Small intestine (tissue), 7 donors: ENCODE measurements around the gene ATP8A2. TPM values are rescaled to one million over a fixed set of nuclear protein-coding genes. Genes with fewer than 3 reads are reported as not detected.

Experiments used
- DNase-seq, 2 donors: peaks; one replicate each; pipeline versions ENCODE4 v3.0.0 to v3.0.0-alpha.2; 2013
- FAIRE-seq: peaks from 2 replicates; lab custom pipeline; 2012; peaks lifted over from hg19 to GRCh38; lab: Jason Lieb, UNC
- H3K27ac ChIP-seq, 3 donors: one replicate each; pipeline ENCODE4 v1.5.1; 2013; ENCODE audit warnings: low read length in 2 of 3, mild to moderate bottlenecking in 2 of 3, control low read depth in 1 of 3, inconsistent platforms in 1 of 3, low read depth in 1 of 3, moderate library complexity in 1 of 3
- H3K27me3 ChIP-seq, 3 donors: one replicate each; pipeline ENCODE4 v1.6.1; 2013; ENCODE audit warnings: low read length in 3 of 3, inconsistent platforms in 1 of 3; ENCODE audit not compliant: control insufficient read depth in 3 of 3, insufficient read depth in 3 of 3
- H3K36me3 ChIP-seq, 3 donors: one replicate each; pipeline ENCODE4 v1.6.1; 2013; ENCODE audit warnings: low read length in 3 of 3, inconsistent platforms in 1 of 3, low read depth in 1 of 3, mild to moderate bottlenecking in 1 of 3, moderate library complexity in 1 of 3; ENCODE audit not compliant: control insufficient read depth in 3 of 3, insufficient read depth in 2 of 3
- H3K4me1 ChIP-seq, 3 donors: one replicate each; pipeline ENCODE4 v1.6.1; 2013; ENCODE audit warnings: low read length in 2 of 3, inconsistent platforms in 1 of 3, low read depth in 1 of 3, mild to moderate bottlenecking in 1 of 3, moderate library complexity in 1 of 3; ENCODE audit not compliant: control insufficient read depth in 3 of 3, insufficient read depth in 2 of 3
- H3K4me3 ChIP-seq, 3 donors: one replicate each; pipeline ENCODE4 v1.5.1; 2013; ENCODE audit warnings: low read length in 3 of 3, control low read depth in 1 of 3, inconsistent platforms in 1 of 3, low read depth in 1 of 3, mild to moderate bottlenecking in 1 of 3, moderate library complexity in 1 of 3
- H3K9me3 ChIP-seq, 2 donors: one replicate each; pipeline ENCODE4 v1.6.1; 2013; ENCODE audit warnings: low read depth in 1 of 2, low read length in 1 of 2; ENCODE audit not compliant: control insufficient read depth in 2 of 2, insufficient read depth in 1 of 2
- WGBS, 3 donors: extraction: QIAGEN DNeasy Blood & Tissue Kit; methylation state at CpG; one replicate each; pipeline ENCODE4 v1.1.7; 2013; 5-methylcytosine and 5-hydroxymethylcytosine counted together
- polyA plus RNA-seq, 4 donors: library from polyadenylated mRNA; stranded (reverse) in 3 of 4; unstranded in 1 of 4; fragments of 200-250 nt in 3 of 4; fragments of 120-200 nt in 1 of 4; gene quantifications; one replicate each; pipeline versions ENCODE4 v1.2.1 to v1.2.3, GENCODE V29; 2013
- donor health status: healthy with polysubstance abuse.
- donor health status: control.
- donor health status: control.
- donor health status: Bipolar disorder and iron deficiency.
- donor health status: healthy.

Gene ATP8A2
- polyA plus RNA-seq, 4 donors: 0.72 to 0.79 TPM; not detected in 2

DNA sequence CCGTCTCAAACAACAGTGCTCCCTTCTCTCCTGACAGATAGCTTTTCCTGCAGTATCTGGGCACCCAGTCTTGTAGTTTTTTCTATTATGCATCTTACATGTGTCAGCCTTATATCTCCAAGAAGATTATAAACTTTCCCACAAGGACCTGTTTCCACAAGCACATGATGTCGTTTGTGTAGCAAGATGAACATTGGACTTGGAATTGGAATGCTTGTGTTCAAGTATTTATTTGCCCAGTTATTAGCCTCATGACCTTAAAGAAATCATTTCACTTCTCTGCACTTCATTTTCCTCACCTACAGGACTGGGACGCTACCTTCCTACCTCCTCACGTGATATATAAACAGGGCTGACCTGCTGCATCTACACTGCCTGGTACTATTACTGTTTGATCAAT, 658.6 kb downstream of the ATP8A2 start:
- peaks cover 0 to 12% of the 10 kb centered on the region in 2 donors for H3K9me3 ChIP-seq
- H3K4me1 ChIP-seq: peaks cover 0 to 8% (median 0%) of the 10 kb centered on the region in 3 donors
- H3K36me3 ChIP-seq: no peaks in the 10 kb centered on the region
- H3K27me3 ChIP-seq: no peaks in the 10 kb centered on the region
- DNase-seq: peak in 1 of 2 donors; percentile 81
- 42 to 73% (median 51%) methylated on average over 4 of the region's 4 CpGs for WGBS, 3 donors
- peak overlapping the region in 1 of 3 donors; percentile 33 for H3K27ac ChIP-seq
- H3K4me3 ChIP-seq: no peak overlapping the region
- FAIRE-seq: no peak

DNA sequence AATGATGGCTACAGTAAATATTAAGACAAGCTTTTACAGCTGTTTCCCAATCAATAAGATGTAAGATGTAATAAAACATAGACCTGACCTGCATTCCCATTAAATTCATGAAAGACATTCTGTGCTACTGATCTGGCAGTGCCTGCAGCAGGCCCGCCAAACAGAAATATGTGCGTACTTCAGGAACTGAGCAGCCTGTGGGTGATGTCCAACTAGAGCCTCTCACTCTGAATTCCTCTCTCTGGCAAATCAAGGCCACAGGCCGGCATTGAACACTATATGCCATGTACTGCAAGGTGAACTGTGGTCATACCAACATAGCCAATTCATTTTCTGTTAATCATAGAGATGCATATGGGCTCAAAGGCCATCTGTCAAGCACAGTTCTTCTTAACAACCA, 662.2 kb downstream of the ATP8A2 start:
- no peaks in the 10 kb centered on the region for H3K36me3 ChIP-seq
- FAIRE-seq: no peak
- no peak for DNase-seq
- no peak overlapping the region for H3K27ac ChIP-seq
- H3K4me1 ChIP-seq: peaks cover 0 to 6% (median 0%) of the 10 kb centered on the region in 3 donors
- H3K4me3 ChIP-seq: no peak overlapping the region
- no peaks in the 10 kb centered on the region for H3K27me3 ChIP-seq
- peaks cover 0 to 12% of the 10 kb centered on the region in 2 donors for H3K9me3 ChIP-seq
- WGBS, 3 donors: 83 to 88% (median 87%) methylated on average over 3 of the region's 3 CpGs

DNA sequence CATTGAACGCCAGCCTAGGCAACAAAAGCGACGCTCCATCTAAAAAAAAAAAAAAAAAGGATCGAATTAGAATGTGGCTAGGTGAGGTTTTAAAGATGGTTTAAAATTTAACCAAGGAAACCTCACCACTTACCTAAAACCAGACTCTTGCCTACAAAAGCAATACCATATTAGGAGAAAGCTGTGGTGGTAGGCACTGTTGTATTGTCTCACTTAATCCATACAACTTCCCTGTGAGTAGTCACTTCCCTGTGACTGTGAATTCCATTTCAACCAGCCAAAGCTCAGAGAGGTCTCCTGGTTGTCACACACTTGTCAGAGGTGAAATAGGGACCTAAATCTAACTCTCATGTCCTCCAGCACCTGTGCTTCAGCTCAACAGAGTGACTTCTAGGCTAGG, 664.6 kb downstream of the ATP8A2 start:
- FAIRE-seq (no peak), DNase-seq (no peak)
- Histone ChIP-seq H3K4me3 (no peak overlapping the region), H3K36me3 (no peaks in the 10 kb centered on the region), H3K27me3 (peaks cover 0 to 2% (median 0%) of the 10 kb centered on the region in 3 donors), H3K9me3 (peaks cover 0 to 4% of the 10 kb centered on the region in 2 donors), H3K4me1 (no peaks in the 10 kb centered on the region), H3K27ac (no peak overlapping the region)
- WGBS, 3 donors: 66 to 77% (median 67%) methylated on average over 4 of the region's 4 CpGs

DNA sequence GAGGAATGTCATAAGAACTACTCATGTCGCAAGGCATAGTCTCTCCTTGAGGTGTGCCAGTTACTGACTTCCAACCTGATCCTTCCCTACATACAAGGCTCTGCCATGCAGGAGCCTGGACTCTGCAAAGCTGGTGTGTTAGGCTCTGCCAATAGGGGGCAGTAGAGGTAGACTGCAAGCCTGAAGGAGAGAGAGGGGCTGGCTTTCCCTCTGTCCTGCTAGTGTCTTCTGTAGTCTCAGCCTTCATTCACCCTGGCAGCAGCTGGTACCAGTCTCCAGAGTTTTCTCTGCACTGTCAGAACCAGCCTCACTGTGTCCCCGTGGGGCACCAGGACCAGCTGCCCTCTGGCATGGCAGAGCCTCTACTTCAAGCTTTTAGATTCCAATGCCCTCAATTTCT, 665.5 kb downstream of the ATP8A2 start:
- DNase-seq: peak in 1 of 2 donors; percentile 30
- Histone ChIP-seq H3K4me3 (no peak overlapping the region), H3K9me3 (no peaks in the 10 kb centered on the region), H3K27me3 (peaks cover 0 to 2% (median 0%) of the 10 kb centered on the region in 3 donors), H3K4me1 (no peaks in the 10 kb centered on the region), H3K36me3 (no peaks in the 10 kb centered on the region), H3K27ac (no peak overlapping the region)
- no peak for FAIRE-seq
- WGBS, 3 donors: 33 to 47% (median 43%) methylated on average over 2 of the region's 2 CpGs

DNA sequence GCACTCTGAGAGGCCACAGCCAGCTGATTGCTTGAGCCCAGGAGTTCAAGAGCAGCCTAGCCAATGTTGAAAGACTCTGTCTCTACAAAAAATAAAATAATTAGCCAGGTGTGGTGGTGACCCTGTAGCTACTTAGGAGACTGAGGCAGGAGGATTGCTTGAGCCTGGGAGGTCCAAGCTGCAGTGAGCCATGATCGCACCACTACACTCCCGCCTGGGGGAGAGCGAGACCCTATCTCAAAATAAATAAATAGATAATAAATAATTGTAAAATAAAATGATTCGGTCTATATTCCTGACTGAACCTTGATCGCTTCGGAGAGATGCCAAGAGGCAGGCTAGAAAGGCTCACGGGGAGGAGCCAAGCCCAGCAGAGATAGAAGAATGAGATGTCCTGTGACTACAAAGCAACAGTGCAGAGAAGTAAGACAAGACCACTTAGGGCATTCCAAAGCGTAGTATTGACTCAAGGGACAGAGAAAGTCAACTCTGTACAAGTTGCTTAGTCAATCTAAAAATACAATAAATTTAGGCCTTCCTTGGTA, 667.2 kb downstream of the ATP8A2 start:
- Histone ChIP-seq H3K27ac (no peak overlapping the region), H3K9me3 (no peaks in the 10 kb centered on the region), H3K4me3 (no peak overlapping the region), H3K4me1 (no peaks in the 10 kb centered on the region), H3K27me3 (peaks cover 0 to 2% (median 0%) of the 10 kb centered on the region in 3 donors), H3K36me3 (no peaks in the 10 kb centered on the region)
- 66 to 87% (median 72%) methylated on average over 8 of the region's 8 CpGs for WGBS, 3 donors
- FAIRE-seq: no peak
- no peak for DNase-seq

DNA sequence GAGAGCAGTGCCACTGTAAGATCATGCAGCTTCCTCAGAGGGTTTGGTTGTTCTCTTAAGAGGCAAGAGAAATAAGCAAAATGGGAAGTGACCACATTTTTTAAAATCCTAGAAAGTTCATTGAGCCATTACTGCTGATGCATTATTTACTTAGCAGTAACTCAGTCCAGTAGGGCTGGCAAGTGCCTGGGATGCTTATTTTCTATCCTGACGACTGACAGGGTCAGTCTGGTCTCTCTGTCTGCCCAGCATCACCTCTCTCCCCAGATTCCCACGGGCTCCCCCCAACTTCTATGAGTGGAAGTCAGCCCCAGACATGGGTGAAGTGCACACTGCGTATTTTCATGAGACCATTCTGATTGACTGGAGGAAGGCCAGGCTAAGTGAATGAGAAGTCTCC, 669.7 kb downstream of the ATP8A2 start:
- no peak overlapping the region for H3K27ac ChIP-seq
- H3K4me1 ChIP-seq: no peaks in the 10 kb centered on the region
- H3K27me3 ChIP-seq: peaks cover 0 to 2% (median 0%) of the 10 kb centered on the region in 3 donors
- DNase-seq (no peak), FAIRE-seq (no peak)
- WGBS, 3 donors: 49 to 55% (median 52%) methylated on average over 3 of the region's 3 CpGs
- H3K4me3 ChIP-seq: no peak overlapping the region
- H3K36me3 ChIP-seq: peaks cover 0 to 2% (median 0%) of the 10 kb centered on the region in 3 donors
- no peaks in the 10 kb centered on the region for H3K9me3 ChIP-seq

DNA sequence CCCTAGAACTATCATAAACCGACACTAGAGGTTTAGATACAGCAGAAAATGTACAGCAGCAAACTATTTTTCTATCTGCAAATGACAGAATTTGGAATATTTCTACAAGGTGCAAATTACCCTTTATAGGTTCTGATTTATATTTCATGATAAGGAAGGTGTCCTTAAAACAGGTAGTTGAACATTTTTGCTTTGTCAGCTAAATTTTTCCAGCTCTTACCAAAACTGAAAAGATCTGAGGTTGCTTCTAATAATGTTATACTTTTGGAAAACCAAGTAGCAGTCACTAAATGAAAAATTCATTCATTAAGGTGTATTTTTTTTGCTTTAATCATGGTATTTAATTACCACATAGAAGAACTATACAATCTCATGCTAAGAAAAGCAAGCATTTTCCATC, 671.0 kb downstream of the ATP8A2 start:
- Histone ChIP-seq H3K4me3 (no peak overlapping the region), H3K36me3 (peaks cover 0 to 6% (median 0%) of the 10 kb centered on the region in 3 donors), H3K4me1 (no peaks in the 10 kb centered on the region), H3K9me3 (no peaks in the 10 kb centered on the region), H3K27ac (no peak overlapping the region), H3K27me3 (peaks cover 0 to 9% (median 2%) of the 10 kb centered on the region in 3 donors)
- FAIRE-seq (no peak), DNase-seq (no peak)
- 66 to 71% (median 70%) methylated on average over 1 of the region's 1 CpG for WGBS, 3 donors

DNA sequence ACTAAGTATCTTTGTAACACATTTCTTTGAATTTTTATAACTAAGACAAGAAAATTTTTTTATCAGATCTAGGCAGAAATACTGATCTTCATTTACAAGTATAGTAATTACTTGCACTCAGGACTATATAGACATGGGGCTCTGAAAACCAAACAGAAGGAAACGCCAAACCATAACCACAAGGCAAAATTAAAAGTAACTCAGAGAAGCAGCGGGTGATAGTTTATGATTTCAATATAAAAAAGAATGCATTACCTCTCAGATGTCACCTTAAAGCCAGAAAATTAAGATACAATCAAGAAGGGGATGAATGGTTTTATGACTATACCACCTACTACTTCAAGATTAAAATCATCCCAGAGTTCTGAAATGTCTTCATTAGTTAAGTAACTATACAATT, 673.4 kb downstream of the ATP8A2 start:
- Histone ChIP-seq H3K9me3 (no peaks in the 10 kb centered on the region), H3K4me1 (no peaks in the 10 kb centered on the region), H3K27ac (no peak overlapping the region), H3K36me3 (peaks cover 0 to 6% (median 0%) of the 10 kb centered on the region in 3 donors), H3K27me3 (peaks cover 0 to 27% (median 12%) of the 10 kb centered on the region in 3 donors), H3K4me3 (no peak overlapping the region)
- 63 to 79% (median 78%) methylated on average over 2 of the region's 2 CpGs for WGBS, 3 donors
- DNase-seq: no peak
- FAIRE-seq: no peak

DNA sequence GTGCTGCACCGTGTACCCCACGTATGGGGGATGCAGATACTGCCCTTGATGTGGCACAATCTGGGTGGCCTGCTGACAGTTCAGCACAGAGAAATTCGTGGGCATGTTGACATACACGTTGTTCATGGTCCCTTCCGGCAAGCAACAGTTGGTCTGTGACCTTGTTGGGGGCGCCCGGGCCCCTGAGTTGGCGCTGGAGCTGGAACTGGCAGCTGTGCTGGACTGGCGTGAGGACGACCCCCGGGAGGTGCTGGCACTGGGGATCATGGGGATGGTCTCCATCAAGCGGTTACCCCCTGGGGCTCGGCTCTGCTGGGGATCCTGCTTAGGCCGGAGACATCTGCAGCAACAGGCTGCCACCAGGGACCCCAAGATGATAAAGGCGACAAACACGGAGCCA, 674.9 kb downstream of the ATP8A2 start:
- WGBS, 3 donors: 84 to 89% (median 89%) methylated on average over 16 of the region's 16 CpGs
- Histone ChIP-seq H3K27me3 (peaks cover 8 to 34% (median 18%) of the 10 kb centered on the region in 3 donors), H3K36me3 (peaks cover 0 to 6% (median 0%) of the 10 kb centered on the region in 3 donors), H3K9me3 (no peaks in the 10 kb centered on the region), H3K4me1 (no peaks in the 10 kb centered on the region), H3K27ac (no peak overlapping the region), H3K4me3 (no peak overlapping the region)
- FAIRE-seq (no peak), DNase-seq (no peak)
